OCI-LY1 (cell line): ENCODE results near the gene TOM1L2.

Experiments used
- CTCF ChIP-seq: fragments of 200-600 bp; sonication (generic), shearing (Covaris generic); IDR thresholded peaks from 2 replicates; pipeline ENCODE4 v1.5.1; 2017; ENCODE audit warnings: mild to moderate bottlenecking, antibody characterized with exemption, low read length, moderate library complexity, mixed read lengths
- EZH2 ChIP-seq: fragments of 200-600 bp; sonication (generic), shearing (Covaris generic); IDR thresholded peaks from 2 replicates; pipeline ENCODE4 v1.8.0; 2017; ENCODE audit warnings: borderline replicate concordance, mixed run types, mild to moderate bottlenecking, antibody characterized with exemption, low read length, moderate library complexity, mixed read lengths

DNA sequence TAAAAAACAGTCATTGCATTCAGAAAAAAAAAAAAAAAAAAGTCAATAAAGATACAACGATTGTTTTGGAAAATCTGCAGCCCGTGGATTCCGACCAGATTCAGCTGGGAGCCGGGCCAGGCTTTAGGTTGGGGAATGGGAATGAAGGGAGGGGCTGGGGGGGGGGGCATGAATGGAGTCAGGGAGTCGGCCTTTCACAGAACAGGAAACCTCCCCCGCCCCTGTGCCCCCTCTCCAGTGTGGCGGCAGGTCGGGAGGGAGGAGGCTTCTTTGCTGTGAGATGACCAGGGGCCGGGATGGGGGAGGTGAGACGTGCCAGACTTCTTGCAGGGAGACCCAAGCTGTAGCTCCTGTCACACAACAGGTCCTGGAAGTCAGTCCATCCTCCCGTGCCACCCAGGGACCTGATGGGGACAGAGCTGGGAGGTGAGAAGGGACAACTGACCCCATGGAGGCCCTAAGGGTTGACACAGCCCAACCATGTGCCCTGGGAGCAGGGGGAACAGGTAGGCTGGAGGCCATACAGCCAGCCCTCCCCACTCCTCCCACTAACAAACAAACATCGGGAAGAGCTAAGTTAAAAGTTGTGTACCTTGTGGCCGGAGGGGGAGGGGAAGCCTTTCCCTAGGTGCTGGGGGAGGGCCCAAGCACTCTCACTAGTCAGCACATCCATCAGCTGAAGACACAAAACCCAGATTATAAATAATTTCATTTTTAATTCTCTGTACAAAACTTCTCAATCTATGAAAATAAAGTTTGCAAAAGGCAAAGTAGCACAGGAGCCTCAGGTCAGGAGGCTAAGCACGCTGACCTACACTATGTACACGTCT is 160.6 kb downstream of the TOM1L2 start:
- TF ChIP-seq CTCF (no peak), EZH2 (no peak)
